ENCODE data around the gene ZNF462. TPM values are rescaled to one million over a fixed set of nuclear protein-coding genes. Genes with fewer than 3 reads are reported as not detected.

The ZNF462 gene
- total RNA-seq, 1 experiment from 2014 or later, result 164 TPM

GRCh38 chr9:106860721-106861639, 2.0 kb upstream of the ZNF462 start:
- Mint-ChIP-seq H3K4me1 (peaks cover 28 to 29% of the 10 kb centered on the region in 2 experiments), H3K4me3 (peak overlapping the region; percentile 93 to 100), H3K27ac (peak overlapping the region; percentile 98 to 100 (median 99)), H3K9me3 (no peaks in the 10 kb centered on the region; a peak in 2 of 5 replicates), H3K36me3 (ENCODE audit: insufficient read depth in 1 of 3, low read depth in 3 of 3) (peaks cover 11 to 20% (median 13%) of the 10 kb centered on the region in 3 experiments), H3K27me3 (ENCODE audit: low read depth) (no peaks in the 10 kb centered on the region)
- no peak for TF ChIP-seq CTCF (conservative IDR thresholded peaks at IDR 0.05)
- Histone ChIP-seq H3T11ph (ENCODE audit: low read length) (no peak overlapping the region), H3K23ac (ENCODE audit: insufficient read length, low read depth, low read length) (no peak overlapping the region), H4K5ac (ENCODE audit: insufficient read length, low read depth, low read length) (no peak overlapping the region), H3K9ac (ENCODE audit: extremely low read depth, insufficient read length, low read length) (peak overlapping the region; percentile 87), H3K27me3 (ENCODE audit: insufficient read depth, low read length) (no peaks in the 10 kb centered on the region), H4K8ac (replicated peaks; ENCODE audit: insufficient read length, low read depth, low read length) (no peak overlapping the region), H3K79me2 (ENCODE audit: insufficient read depth, low read length) (peaks cover 24% of the 10 kb centered on the region), H2BK15ac (ENCODE audit: low read depth, low read length) (no peak overlapping the region), H2BK5ac (ENCODE audit: insufficient read length, low read length) (peak overlapping the region; percentile 21), H4K20me1 (ENCODE audit: control insufficient read depth, insufficient read depth, insufficient read length) (no peaks in the 10 kb centered on the region), H3K27ac (ENCODE audit: insufficient read length, low read depth, low read length) (peak overlapping the region; percentile 63), H3K4me1 (ENCODE audit: insufficient read depth, low read length) (peaks cover 7% of the 10 kb centered on the region; the same call in 1 of the 2 replicates), H3K14ac (ENCODE audit: insufficient read depth, low read length) (peak overlapping the region; percentile 85; the same call in 1 of the 2 replicates), H3K79me1 (ENCODE audit: insufficient read depth, low read depth, low read length, poor library complexity, severe bottlenecking) (peaks cover 2% of the 10 kb centered on the region), H3K9me3 (ENCODE audit: control insufficient read depth, low read depth, low read length) (no peaks in the 10 kb centered on the region), H2BK12ac (ENCODE audit: insufficient read length, low read depth, low read length) (no peak overlapping the region), H3K4ac (ENCODE audit: low read depth, low read length) (no peak overlapping the region; the same call in 1 of the 2 replicates), H2AK5ac (ENCODE audit: insufficient read length, low read length) (no peak overlapping the region), H2BK20ac (ENCODE audit: low read depth, low read length, poor library complexity, severe bottlenecking) (no peak overlapping the region), H2AFZ (ENCODE audit: low read length) (no peak overlapping the region), H3K18ac (ENCODE audit: insufficient read length, low read depth, low read length) (peak overlapping the region; percentile 58), H3K4me2 (ENCODE audit: insufficient read depth, insufficient read length, low read length) (peak overlapping the region; percentile 79), H3K56ac (ENCODE audit: insufficient read length, low read depth, low read length) (peak overlapping the region; percentile 42), H2BK120ac (ENCODE audit: low read depth, low read length, poor library complexity, severe bottlenecking) (no peak overlapping the region), H3K23me2 (ENCODE audit: insufficient read length, low read depth, low read length, poor library complexity, severe bottlenecking) (peaks cover 19% of the 10 kb centered on the region), H4K91ac (ENCODE audit: insufficient read length, low read depth, low read length) (no peak overlapping the region)
- DNase-seq, result peak; percentile 55
- WGBS (ENCODE audit: extremely low coverage, insufficient read length, low lambda C conversion rate), result no CpG with 5 or more reads among the region's 51 CpGs
